Gastrocnemius medialis (tissue), 4 donors: ENCODE results near the gene CCSER1.

Source experiments
- POLR2A ChIP-seq, 2 donors: fragments of 450-650 bp; IDR thresholded peaks; one replicate each; pipeline ENCODE4 v1.6.1; 2017; ENCODE audit warnings: antibody characterized with exemption in 2 of 2, mild to moderate bottlenecking in 2 of 2, moderate library complexity in 2 of 2
- TF ChIP-seq, protein P1 (sequence below), 5 experiments: fragments of 450-650 bp in 3 of 5; fragments of 200-600 bp in 2 of 5; sonication (generic) in 2 of 5; IDR thresholded peaks in 4 of 5; conservative IDR thresholded peaks in 1 of 5; 1 replicate in 4 of 5; 2 replicates in 1 of 5; pipeline ENCODE4 v1.5.1; 2016 to 2019; ENCODE audit warnings: antibody characterized with exemption in 5 of 5, mild to moderate bottlenecking in 3 of 5, moderate library complexity in 3 of 5

DNA sequence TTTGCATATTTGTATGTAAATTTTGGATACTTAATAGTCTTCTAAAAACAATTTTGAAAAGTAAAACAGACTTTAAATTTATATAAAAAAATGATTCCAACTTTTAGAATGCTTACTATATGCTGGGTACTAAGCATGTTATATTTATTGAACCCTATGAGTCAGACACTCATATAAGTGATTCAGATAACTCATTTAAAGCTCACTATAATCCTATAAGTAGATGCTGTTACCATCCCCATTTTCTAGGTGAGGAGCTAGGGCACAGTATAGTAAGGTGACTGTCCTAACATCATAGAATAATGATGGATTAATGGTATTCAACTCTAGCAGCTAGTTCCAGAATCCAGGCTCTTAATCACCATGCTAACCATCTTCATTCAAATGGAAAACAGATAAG lies 1299.5 kb downstream of the CCSER1 start:
- TF ChIP-seq POLR2A (IDR thresholded peaks at IDR 0.05): no peak
- TF ChIP-seq, protein P1, sequence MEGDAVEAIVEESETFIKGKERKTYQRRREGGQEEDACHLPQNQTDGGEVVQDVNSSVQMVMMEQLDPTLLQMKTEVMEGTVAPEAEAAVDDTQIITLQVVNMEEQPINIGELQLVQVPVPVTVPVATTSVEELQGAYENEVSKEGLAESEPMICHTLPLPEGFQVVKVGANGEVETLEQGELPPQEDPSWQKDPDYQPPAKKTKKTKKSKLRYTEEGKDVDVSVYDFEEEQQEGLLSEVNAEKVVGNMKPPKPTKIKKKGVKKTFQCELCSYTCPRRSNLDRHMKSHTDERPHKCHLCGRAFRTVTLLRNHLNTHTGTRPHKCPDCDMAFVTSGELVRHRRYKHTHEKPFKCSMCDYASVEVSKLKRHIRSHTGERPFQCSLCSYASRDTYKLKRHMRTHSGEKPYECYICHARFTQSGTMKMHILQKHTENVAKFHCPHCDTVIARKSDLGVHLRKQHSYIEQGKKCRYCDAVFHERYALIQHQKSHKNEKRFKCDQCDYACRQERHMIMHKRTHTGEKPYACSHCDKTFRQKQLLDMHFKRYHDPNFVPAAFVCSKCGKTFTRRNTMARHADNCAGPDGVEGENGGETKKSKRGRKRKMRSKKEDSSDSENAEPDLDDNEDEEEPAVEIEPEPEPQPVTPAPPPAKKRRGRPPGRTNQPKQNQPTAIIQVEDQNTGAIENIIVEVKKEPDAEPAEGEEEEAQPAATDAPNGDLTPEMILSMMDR (IDR thresholded peaks at IDR 0.05 in 4 of 5, conservative IDR thresholded peaks at IDR 0.05 in 1 of 5): no peak
